ENCODE measurements around the gene SOWAHA.
"Not testable (repeated sequence)": the region's sequence is repeated elsewhere in the genome, so short reads cannot be mapped to it uniquely, and the experiment has no call there.

The SOWAHA gene

GRCh38 chr5:132848270-132848669 is 35.2 kb downstream of the SOWAHA start:
- DNase-seq (ENCODE audit: low read depth) = no peak
- no peak for TF ChIP-seq CTCF (IDR thresholded peaks at IDR 0.05; ENCODE audit: low read depth, low read length, missing control alignments)
- in situ Hi-C loops (cut with HindIII; ENCODE audit: low sequenced_read_pairs) = no loop called here
- H3K4me3 ChIP-seq (ENCODE audit: low read depth, low read length) = no peak overlapping the region

DNA sequence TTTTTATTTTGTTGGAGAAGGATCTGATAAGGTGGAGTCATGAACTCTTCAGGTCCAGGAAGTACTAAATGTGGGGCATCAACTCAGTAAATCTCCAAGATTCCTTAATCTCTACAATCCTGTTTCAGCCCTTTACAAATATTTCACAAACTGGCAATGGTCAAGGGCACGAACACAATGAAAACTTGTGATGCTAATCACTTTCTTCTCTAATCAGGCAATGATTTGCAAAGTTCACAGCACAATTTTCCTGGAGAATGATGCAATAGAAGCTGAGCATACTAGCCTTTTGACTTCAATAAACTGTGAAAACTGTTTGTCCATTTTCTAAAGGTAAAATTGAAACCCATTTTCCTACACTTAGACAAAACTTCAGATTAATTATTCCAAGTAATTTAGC is 36.2 kb downstream of the SOWAHA start:
- no peak for DNase-seq (ENCODE audit: low read depth)
- TF ChIP-seq CTCF (IDR thresholded peaks at IDR 0.05; ENCODE audit: low read depth, low read length, missing control alignments) = no peak
- no peak overlapping the region for H3K4me3 ChIP-seq (ENCODE audit: low read depth, low read length)
- in situ Hi-C loops (cut with HindIII; ENCODE audit: low sequenced_read_pairs) = no loop called here

GRCh38 chr5:132850066-132850465 is 37.0 kb downstream of the SOWAHA start:
- TF ChIP-seq CTCF (IDR thresholded peaks at IDR 0.05; ENCODE audit: low read depth, low read length, missing control alignments) = no peak
- in situ Hi-C loops (cut with HindIII; ENCODE audit: low sequenced_read_pairs) = no loop called here
- no peak for DNase-seq (ENCODE audit: low read depth)
- H3K4me3 ChIP-seq (ENCODE audit: low read depth, low read length) = no peak overlapping the region

- in situ Hi-C loops (cut with HindIII; ENCODE audit: low sequenced_read_pairs) = no loop called here
- no peak for DNase-seq (ENCODE audit: low read depth)
- no peak for TF ChIP-seq CTCF (IDR thresholded peaks at IDR 0.05; ENCODE audit: low read depth, low read length, missing control alignments)
- H3K4me3 ChIP-seq (ENCODE audit: low read depth, low read length) = no peak overlapping the region
These were observed 40.2 kb downstream of the SOWAHA start for GRCh38 chr5:132853323-132853722.

DNA sequence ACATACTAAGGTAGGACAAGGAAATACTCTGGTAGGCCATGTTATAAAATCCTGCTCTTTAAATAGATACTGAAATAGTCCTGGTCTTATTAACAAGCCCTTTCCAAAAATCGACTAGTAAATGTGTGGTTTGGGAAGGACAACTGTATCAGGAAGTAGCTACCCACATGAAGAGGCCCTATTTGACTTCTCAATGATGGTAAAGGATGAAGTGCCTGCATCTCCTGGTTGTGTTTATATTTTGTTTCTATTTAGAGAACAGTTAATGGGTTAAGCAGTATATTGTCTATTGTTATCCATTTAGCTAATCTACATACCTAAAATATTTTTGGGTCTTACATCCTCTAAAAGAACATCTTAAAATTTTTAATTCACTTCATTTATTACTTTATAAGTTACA is 40.7 kb downstream of the SOWAHA start:
- in situ Hi-C loops (cut with HindIII; ENCODE audit: low sequenced_read_pairs) = no loop called here
- H3K4me3 ChIP-seq (ENCODE audit: low read depth, low read length) = no peak overlapping the region
- no peak for DNase-seq (ENCODE audit: low read depth)
- no peak for TF ChIP-seq CTCF (IDR thresholded peaks at IDR 0.05; ENCODE audit: low read depth, low read length, missing control alignments)

DNA sequence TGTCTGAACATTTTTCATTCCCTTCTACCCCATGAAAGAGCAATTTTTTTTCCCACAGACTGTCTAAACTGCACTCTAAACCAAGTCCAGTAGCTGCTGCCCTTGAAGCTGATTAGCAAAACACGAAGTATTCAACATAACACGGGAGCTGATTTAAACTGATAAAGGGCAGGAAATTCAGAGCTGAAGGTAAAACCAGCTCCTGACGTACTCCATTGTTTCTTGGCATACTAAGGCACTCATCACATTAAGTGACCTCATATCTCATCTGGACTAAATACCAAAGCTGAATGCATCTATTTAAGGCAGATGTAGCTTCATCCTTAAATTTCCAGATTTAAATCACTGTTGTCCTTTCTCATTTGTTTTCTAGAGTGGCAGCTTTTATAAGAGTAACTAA is 41.2 kb downstream of the SOWAHA start:
- no peak for DNase-seq (ENCODE audit: low read depth)
- in situ Hi-C loops (cut with HindIII; ENCODE audit: low sequenced_read_pairs) = no loop called here
- no peak overlapping the region for H3K4me3 ChIP-seq (ENCODE audit: low read depth, low read length)
- TF ChIP-seq CTCF (IDR thresholded peaks at IDR 0.05; ENCODE audit: low read depth, low read length, missing control alignments) = no peak

DNA sequence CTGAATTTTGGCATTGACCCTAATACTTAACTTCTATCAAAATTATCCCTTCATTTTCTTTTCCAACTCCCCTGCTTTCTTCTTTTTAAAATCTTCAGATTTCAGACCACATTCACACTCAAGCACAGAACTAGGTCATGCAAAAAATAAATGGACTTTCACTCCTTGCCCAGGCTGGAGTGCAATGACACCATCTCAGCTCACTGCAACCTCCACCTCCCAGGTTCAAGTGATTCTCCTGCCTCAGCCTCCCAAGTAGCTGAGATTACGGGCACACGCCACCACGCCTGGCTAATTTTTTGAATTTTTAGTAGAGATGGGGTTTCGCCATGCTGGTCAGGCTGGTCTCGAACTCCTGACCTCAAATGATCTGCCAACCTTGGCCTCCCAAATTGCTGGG is 41.9 kb downstream of the SOWAHA start:
- in situ Hi-C loops (cut with HindIII; ENCODE audit: low sequenced_read_pairs); DNase-seq (ENCODE audit: low read depth): not testable (repeated sequence)

More for the DNA sequence above, 41.9 kb downstream of the SOWAHA start:
- not testable (repeated sequence) for H3K4me3 ChIP-seq (ENCODE audit: low read depth, low read length)
